ENCODE data around the gene NCKAP5. TPM values are rescaled to one million over a fixed set of nuclear protein-coding genes. Genes with fewer than 3 reads are reported as not detected.

NCKAP5 gene
- total RNA-seq, 1 donor from 2014 or later, result 2.7 TPM

GRCh38 chr2:133232556-133232955 is 335.7 kb downstream of the NCKAP5 start:
- H3K27ac Mint-ChIP-seq (ENCODE audit: unreplicated experiment), result no peak overlapping the region
- H3K4me1 Mint-ChIP-seq (ENCODE audit: low read depth, unreplicated experiment), result no peaks in the 10 kb centered on the region
- no peak overlapping the region for H3K27ac ChIP-seq (ENCODE audit: low read depth, low read length)
- no peaks in the 10 kb centered on the region for H3K9me3 Mint-ChIP-seq (ENCODE audit: unreplicated experiment)
- DNase-seq (ENCODE audit: low read depth), result no peak
- H3K9me3 ChIP-seq (ENCODE audit: insufficient read depth, low read depth, low read length), result no peaks in the 10 kb centered on the region
- H3K4me3 ChIP-seq (ENCODE audit: insufficient read depth, low read depth, low read length), result no peak overlapping the region
- no peaks in the 10 kb centered on the region for H3K4me1 ChIP-seq (ENCODE audit: insufficient read depth, low read length)
- no peaks in the 10 kb centered on the region for H4K20me1 ChIP-seq (ENCODE audit: insufficient read depth, low read length)
- H3K79me2 ChIP-seq (ENCODE audit: insufficient read depth, low read length), result no peaks in the 10 kb centered on the region
- no peaks in the 10 kb centered on the region for H3K36me3 Mint-ChIP-seq (ENCODE audit: low read depth, unreplicated experiment)
- H3K4me3 Mint-ChIP-seq (ENCODE audit: unreplicated experiment), result no peak overlapping the region
- no peak for FAIRE-seq
- no peak for TF ChIP-seq CTCF (IDR thresholded peaks at IDR 0.05; ENCODE audit: insufficient read depth, low read depth, low read length)
- TF ChIP-seq EZH2 (IDR thresholded peaks at IDR 0.05; ENCODE audit: insufficient read depth, low read length), result no peak
- no peaks in the 10 kb centered on the region for H3K36me3 ChIP-seq (ENCODE audit: insufficient read depth, low read length)
- H3K4me2 ChIP-seq (ENCODE audit: low read length), result no peak overlapping the region
- no peaks in the 10 kb centered on the region for H3K27me3 ChIP-seq (ENCODE audit: insufficient read depth, low read length)
- no peak overlapping the region for H3K9ac ChIP-seq (ENCODE audit: low read length)
- H2AFZ ChIP-seq (ENCODE audit: low read depth, low read length), result no peak overlapping the region
- no peaks in the 10 kb centered on the region for H3K27me3 Mint-ChIP-seq (ENCODE audit: low read depth, unreplicated experiment)

GRCh38 chr2:133231264-133231663 is 337.0 kb downstream of the NCKAP5 start:
- H3K4me1 Mint-ChIP-seq (ENCODE audit: low read depth, unreplicated experiment), result no peaks in the 10 kb centered on the region
- H3K4me3 Mint-ChIP-seq (ENCODE audit: unreplicated experiment), result no peak overlapping the region
- H3K36me3 ChIP-seq (ENCODE audit: insufficient read depth, low read length), result no peaks in the 10 kb centered on the region
- no peak overlapping the region for H3K4me2 ChIP-seq (ENCODE audit: low read length)
- no peaks in the 10 kb centered on the region for H3K9me3 Mint-ChIP-seq (ENCODE audit: unreplicated experiment)
- FAIRE-seq (no peak), DNase-seq (ENCODE audit: low read depth) (no peak)
- no peaks in the 10 kb centered on the region for H4K20me1 ChIP-seq (ENCODE audit: insufficient read depth, low read length)
- no peak overlapping the region for H3K4me3 ChIP-seq (ENCODE audit: insufficient read depth, low read depth, low read length)
- no peak overlapping the region for H3K27ac Mint-ChIP-seq (ENCODE audit: unreplicated experiment)
- H3K27me3 ChIP-seq (ENCODE audit: insufficient read depth, low read length), result no peaks in the 10 kb centered on the region
- H3K36me3 Mint-ChIP-seq (ENCODE audit: low read depth, unreplicated experiment), result no peaks in the 10 kb centered on the region
- no peak overlapping the region for H2AFZ ChIP-seq (ENCODE audit: low read depth, low read length)
- no peak overlapping the region for H3K9ac ChIP-seq (ENCODE audit: low read length)
- H3K9me3 ChIP-seq (ENCODE audit: insufficient read depth, low read depth, low read length), result no peaks in the 10 kb centered on the region
- H3K4me1 ChIP-seq (ENCODE audit: insufficient read depth, low read length), result no peaks in the 10 kb centered on the region
- no peaks in the 10 kb centered on the region for H3K27me3 Mint-ChIP-seq (ENCODE audit: low read depth, unreplicated experiment)
- TF ChIP-seq EZH2 (IDR thresholded peaks at IDR 0.05; ENCODE audit: insufficient read depth, low read length) (no peak), CTCF (IDR thresholded peaks at IDR 0.05; ENCODE audit: insufficient read depth, low read depth, low read length) (no peak)
- no peak overlapping the region for H3K27ac ChIP-seq (ENCODE audit: low read depth, low read length)
- H3K79me2 ChIP-seq (ENCODE audit: insufficient read depth, low read length), result no peaks in the 10 kb centered on the region

- Mint-ChIP-seq H3K4me1 (ENCODE audit: low read depth, unreplicated experiment) (no peaks in the 10 kb centered on the region), H3K9me3 (ENCODE audit: unreplicated experiment) (no peaks in the 10 kb centered on the region), H3K36me3 (ENCODE audit: low read depth, unreplicated experiment) (no peaks in the 10 kb centered on the region), H3K27ac (ENCODE audit: unreplicated experiment) (no peak overlapping the region), H3K4me3 (ENCODE audit: unreplicated experiment) (no peak overlapping the region), H3K27me3 (ENCODE audit: low read depth, unreplicated experiment) (peaks cover 2% of the 10 kb centered on the region)
- H3K79me2 ChIP-seq (ENCODE audit: insufficient read depth, low read length), result no peaks in the 10 kb centered on the region
- H3K4me2 ChIP-seq (ENCODE audit: low read length), result no peak overlapping the region
- H3K4me1 ChIP-seq (ENCODE audit: insufficient read depth, low read length), result no peaks in the 10 kb centered on the region
- FAIRE-seq (no peak), DNase-seq (ENCODE audit: low read depth) (no peak)
- no peak overlapping the region for H3K27ac ChIP-seq (ENCODE audit: low read depth, low read length)
- H3K27me3 ChIP-seq (ENCODE audit: insufficient read depth, low read length), result no peaks in the 10 kb centered on the region
- no peak overlapping the region for H2AFZ ChIP-seq (ENCODE audit: low read depth, low read length)
- no peak overlapping the region for H3K9ac ChIP-seq (ENCODE audit: low read length)
- no peaks in the 10 kb centered on the region for H4K20me1 ChIP-seq (ENCODE audit: insufficient read depth, low read length)
- H3K9me3 ChIP-seq (ENCODE audit: insufficient read depth, low read depth, low read length), result no peaks in the 10 kb centered on the region
- no peaks in the 10 kb centered on the region for H3K36me3 ChIP-seq (ENCODE audit: insufficient read depth, low read length)
- H3K4me3 ChIP-seq (ENCODE audit: insufficient read depth, low read depth, low read length), result no peak overlapping the region
- TF ChIP-seq CTCF (IDR thresholded peaks at IDR 0.05; ENCODE audit: insufficient read depth, low read depth, low read length), result no peak
- no peak for TF ChIP-seq EZH2 (IDR thresholded peaks at IDR 0.05; ENCODE audit: insufficient read depth, low read length)
Measured at GRCh38 chr2:133229974-133230373, 338.3 kb downstream of the NCKAP5 start.
